Measurements from ENCODE around the gene CIAPIN1. TPM values are rescaled to one million over a fixed set of nuclear protein-coding genes. Genes with fewer than 3 reads are reported as not detected.

The CIAPIN1 gene
- total RNA-seq, 2 experiments from 2014 or later = 71.6 to 74.0 TPM

GRCh38 chr16:57394444-57394843, 52.7 kb downstream of the CIAPIN1 start:
- ChIA-PET CTCF (no interaction called here), POLR2A (no interaction called here)

DNA sequence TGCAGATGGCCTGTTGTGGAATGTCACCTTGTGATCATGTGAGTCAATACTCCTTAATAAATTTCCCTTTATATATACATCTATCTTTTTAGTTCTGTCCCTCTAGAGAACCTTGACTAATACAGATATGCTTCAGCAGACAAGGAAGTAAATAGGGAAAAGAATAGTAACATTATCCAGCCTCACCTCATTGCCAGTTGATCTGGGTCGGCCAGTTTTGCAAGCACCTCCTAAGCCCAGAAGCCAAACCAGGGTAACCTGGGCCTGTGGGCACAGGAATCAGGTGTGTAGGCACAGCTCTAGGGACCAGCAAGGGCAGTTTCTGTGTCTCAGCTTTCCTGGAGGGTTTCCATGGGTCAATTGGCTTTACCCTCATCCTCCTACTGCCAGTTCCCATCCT, 54.5 kb downstream of the CIAPIN1 start:
- POLR2A ChIA-PET = no interaction called here

DNA sequence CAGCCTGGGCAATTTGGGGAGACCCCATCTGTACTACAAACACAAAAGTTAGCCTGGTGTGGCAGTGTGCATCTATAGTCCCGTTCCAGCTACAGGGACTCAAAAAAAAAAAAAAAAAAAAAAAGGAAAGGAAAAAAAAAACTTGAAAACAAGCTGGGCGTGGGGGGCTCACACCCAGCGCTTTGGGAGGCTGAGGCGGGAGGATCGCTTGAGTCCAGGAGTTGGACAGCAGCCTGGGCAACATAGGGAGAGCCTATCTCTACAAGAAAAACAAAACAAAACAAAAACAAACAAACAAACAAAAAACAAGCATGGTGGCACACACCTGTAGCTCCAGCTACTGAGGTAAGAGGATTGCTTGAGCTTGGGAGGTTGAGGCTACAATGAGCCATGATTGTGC, 55.5 kb downstream of the CIAPIN1 start:
- CTCF ChIA-PET = interaction anchor here (0.7 kb wide), 2 partner anchors 13 to 58 kb away, joined by 3 to 4 read pairs; no protein-coding TSS in a partner anchor
- POLR2A ChIA-PET = interaction anchor here (0.6 kb wide), 1 partner anchor 31 kb away, joined by 4 read pairs; no protein-coding TSS in a partner anchor

More for the DNA sequence above, 54.5 kb downstream of the CIAPIN1 start:
- CTCF ChIA-PET = no interaction called here

DNA sequence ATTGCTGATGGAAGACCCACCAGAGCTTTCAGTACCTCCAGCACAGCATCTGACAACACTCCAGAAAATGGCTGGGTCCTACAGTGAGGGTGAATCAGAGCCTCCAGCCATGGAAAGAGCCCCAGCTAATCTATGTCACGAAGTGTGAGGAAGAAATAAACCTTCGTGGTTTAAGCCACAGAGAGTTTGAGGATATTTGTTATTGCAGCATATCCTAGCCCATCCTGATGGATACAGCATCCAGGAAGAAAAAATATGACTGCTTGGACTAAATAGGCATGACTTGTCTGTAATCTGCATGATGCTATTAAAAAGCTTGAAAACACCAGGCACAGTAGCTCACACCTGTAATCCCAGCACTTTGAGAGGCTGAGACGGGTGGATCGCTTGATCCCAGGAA, 55.9 kb downstream of the CIAPIN1 start:
- POLR2A ChIA-PET = no interaction called here
- CTCF ChIA-PET = interaction anchor here (0.7 kb wide), 1 partner anchor 58 kb away, joined by 3 read pairs; no protein-coding TSS in a partner anchor

- CTCF ChIA-PET = interaction anchor here (0.6 kb wide), 1 partner anchor 78 kb away, joined by 4 read pairs; no protein-coding TSS in a partner anchor
- POLR2A ChIA-PET = no interaction called here
These were observed 56.4 kb downstream of the CIAPIN1 start for GRCh38 chr16:57390636-57391295.

GRCh38 chr16:57389087-57389468, 58.1 kb downstream of the CIAPIN1 start:
- CTCF ChIA-PET = no interaction called here
- POLR2A ChIA-PET = no interaction called here

GRCh38 chr16:57388359-57389086, 58.7 kb downstream of the CIAPIN1 start:
- ChIA-PET POLR2A (no interaction called here), CTCF (no interaction called here)

DNA sequence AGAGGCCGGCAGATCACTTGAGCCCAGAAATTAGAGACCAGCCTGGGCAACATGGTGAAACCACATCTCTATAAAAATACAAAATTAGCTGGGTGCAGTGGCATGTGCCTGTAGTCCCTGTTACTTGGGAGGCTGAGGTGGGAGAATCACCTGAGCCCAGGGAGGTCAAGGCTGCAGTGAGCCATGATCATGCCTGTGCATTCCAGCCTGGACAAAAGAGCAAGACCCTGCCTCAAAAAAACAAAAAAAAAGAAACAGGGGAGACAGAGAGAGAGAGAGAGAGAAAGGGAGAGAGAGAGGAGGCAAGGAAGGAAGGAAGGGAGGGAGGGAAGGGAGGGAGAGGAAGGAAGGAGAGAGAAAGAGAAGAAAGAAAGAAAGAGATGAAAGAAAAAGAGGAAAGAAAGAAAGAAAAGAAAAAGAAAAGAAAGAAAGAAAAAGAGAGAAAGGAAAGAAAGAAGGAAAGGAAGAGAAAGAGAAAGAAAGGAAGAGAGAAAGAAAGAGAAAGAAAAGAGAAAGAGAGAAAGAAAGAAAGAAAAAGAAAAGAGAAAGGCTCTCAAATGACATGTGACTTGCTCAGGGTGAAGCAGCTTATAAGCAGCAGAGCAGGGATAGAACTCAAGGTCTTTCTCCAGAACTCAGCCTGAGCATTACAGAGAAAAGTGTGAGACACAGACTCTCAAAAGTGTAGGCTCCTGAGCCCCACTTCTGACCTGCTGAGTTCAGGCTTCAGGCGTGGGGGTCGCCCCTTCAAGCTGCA, 59.4 kb downstream of the CIAPIN1 start:
- POLR2A ChIA-PET = no interaction called here
- CTCF ChIA-PET = interaction anchor here (0.6 to 1.0 kb wide), 2 partner anchors 10 to 88 kb away, joined by 3 to 4 read pairs; no protein-coding TSS in a partner anchor

GRCh38 chr16:57386381-57386951, 60.7 kb downstream of the CIAPIN1 start:
- ChIA-PET CTCF (interaction anchor here (1.7 kb wide), 1 partner anchor 12 kb away, joined by 4 read pairs; no protein-coding TSS in a partner anchor), POLR2A (no interaction called here)

DNA sequence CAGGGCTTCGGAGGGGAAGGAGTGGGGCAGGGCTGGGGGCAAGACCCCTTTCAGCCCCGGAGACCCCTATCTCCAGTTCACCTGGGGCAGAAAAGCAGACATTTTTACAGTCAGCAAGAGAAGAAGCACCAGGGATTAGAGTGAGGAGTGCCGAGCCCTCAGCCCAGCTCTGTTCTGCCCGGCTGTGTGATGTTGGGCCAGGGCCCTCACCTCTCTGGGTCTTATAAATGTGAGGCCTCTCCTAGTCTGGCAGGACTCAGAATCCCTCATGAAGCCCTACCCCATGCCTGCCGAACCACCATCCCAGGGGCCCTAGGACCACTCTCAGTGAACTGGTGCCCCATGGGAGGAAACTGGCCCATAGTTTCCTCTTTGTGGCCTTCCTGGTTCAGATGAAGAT, 62.1 kb downstream of the CIAPIN1 start:
- ChIA-PET POLR2A (no interaction called here), CTCF (interaction anchor here (1.7 kb wide), 1 partner anchor 11 kb away, joined by 4 read pairs; no protein-coding TSS in a partner anchor)

DNA sequence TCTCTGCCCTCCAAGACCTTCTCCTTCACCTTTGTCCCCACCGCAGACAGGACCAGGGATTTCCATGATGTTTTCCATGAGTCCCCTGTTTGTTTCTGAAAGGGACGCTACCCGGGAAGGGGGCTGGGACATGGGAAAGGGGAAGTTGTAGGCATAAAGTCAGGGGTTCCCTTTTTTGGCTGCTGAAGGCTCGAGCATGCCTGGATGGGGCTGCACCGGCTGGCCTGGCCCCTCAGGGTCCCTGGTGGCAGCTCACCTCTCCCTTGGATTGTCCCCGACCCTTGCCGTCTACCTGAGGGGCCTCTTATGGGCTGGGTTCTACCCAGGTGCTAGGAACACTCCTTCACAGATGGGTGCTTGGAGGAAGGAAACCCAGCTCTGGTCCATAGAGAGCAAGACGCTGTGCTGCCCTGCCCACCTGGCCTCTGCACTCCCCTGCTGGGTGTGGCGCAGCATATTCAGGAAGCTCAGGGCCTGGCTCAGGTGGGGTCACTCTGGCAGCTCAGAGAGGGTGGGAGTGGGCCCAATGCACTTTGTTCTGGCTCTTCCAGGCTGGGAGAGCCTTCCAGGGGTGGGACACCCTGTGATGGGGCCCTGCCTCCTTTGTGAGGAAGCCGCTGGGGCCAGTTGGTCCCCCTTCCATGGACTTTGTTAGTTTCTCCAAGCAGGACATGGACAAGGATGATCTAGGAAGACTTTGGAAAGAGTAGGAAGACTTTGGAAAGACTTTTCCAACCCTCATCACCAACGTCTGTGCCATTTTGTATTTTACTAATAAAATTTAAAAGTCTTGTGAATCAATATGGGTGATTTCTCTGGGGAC, 62.7 kb downstream of the CIAPIN1 start:
- POLR2A ChIA-PET = no interaction called here
- CTCF ChIA-PET = no interaction called here

- POLR2A ChIA-PET = no interaction called here
- CTCF ChIA-PET = interaction anchor here (1.2 kb wide), 1 partner anchor 83 kb away, joined by 3 read pairs; no protein-coding TSS in a partner anchor
These were observed 63.6 kb downstream of the CIAPIN1 start for GRCh38 chr16:57383276-57384247.

DNA sequence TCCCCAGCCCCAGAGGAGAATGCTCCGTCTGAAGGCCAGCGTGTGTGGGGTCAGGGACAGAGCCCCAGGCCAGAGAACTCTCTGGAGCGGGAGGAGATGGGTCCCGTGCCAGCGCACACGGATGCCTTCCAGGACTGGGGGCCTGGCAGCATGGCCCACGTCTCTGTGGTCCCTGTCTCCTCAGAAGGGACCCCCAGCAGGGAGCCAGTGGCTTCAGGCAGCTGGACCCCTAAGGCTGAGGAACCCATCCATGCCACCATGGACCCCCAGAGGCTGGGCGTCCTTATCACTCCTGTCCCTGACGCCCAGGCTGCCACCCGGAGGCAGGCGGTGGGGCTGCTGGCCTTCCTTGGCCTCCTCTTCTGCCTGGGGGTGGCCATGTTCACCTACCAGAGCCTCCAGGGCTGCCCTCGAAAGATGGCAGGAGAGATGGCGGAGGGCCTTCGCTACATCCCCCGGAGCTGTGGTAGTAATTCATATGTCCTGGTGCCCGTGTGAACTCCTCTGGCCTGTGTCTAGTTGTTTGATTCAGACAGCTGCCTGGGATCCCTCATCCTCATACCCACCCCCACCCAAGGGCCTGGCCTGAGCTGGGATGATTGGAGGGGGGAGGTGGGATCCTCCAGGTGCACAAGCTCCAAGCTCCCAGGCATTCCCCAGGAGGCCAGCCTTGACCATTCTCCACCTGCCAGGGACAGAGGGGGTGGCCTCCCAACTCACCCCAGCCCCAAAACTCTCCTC, 64.5 kb downstream of the CIAPIN1 start:
- CTCF ChIA-PET = interaction anchor here (1.2 kb wide), 1 partner anchor 82 kb away, joined by 3 read pairs; no protein-coding TSS in a partner anchor
- POLR2A ChIA-PET = no interaction called here

- CTCF ChIA-PET = interaction anchor here (1.2 kb wide), 1 partner anchor 82 kb away, joined by 3 read pairs; no protein-coding TSS in a partner anchor
These were observed 65.2 kb downstream of the CIAPIN1 start for GRCh38 chr16:57381791-57382534.

GRCh38 chr16:57380671-57381462, 66.3 kb downstream of the CIAPIN1 start:
- ChIA-PET CTCF (no interaction called here), POLR2A (no interaction called here)

More at GRCh38 chr16:57381791-57382534, 65.2 kb downstream of the CIAPIN1 start:
- POLR2A ChIA-PET = interaction anchor here (0.6 kb wide), 1 partner anchor 35 kb away, joined by 3 read pairs; no protein-coding TSS in a partner anchor

DNA sequence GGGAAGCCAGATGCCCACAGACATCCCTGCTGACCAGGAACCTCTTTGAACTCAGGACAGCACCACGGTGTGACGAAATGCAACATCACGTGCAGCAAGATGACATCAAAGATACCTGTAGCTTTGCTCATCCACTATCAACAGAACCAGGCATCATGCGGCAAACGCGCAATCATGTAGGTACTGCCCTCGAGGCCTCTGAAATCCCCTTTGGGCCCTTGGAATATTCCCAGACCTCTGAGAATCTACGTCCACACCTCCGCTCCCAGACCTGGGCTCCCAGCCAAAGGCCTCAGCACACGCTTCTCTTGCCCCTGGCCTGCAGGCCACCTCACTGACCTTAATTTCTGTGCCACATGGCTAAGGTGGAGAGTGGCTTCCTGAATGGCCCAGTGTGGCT, 67.6 kb downstream of the CIAPIN1 start:
- ChIA-PET CTCF (no interaction called here), POLR2A (no interaction called here)
